Gastroesophageal sphincter (tissue), 4 donors: ENCODE results near the gene PPP4R4. TPM values are rescaled to one million over a fixed set of nuclear protein-coding genes. Genes with fewer than 3 reads are reported as not detected.

Experiments used
- ATAC-seq: fragments of 150-250 bp; one replicate; pipeline ENCODE4 v1.9.1; 2016; ENCODE audit warnings: mild to moderate bottlenecking, moderate library complexity
- H3K27ac ChIP-seq, 4 donors: fragments of 200-600 bp; sonication (generic) in 3 of 4; 1 replicate in 3 of 4; 2 replicates in 1 of 4; pipeline ENCODE4 v1.5.1; 2016 to 2019
- H3K27me3 ChIP-seq: fragments of 200-600 bp; sonication (generic); one replicate; pipeline ENCODE4 v1.5.1; 2019
- H3K36me3 ChIP-seq, 2 donors: fragments of 200-600 bp; sonication (generic); one replicate each; pipeline ENCODE4 v1.5.1; 2019; ENCODE audit warnings: control low read depth in 1 of 2
- H3K4me1 ChIP-seq, 3 donors: fragments of 200-600 bp; sonication (generic); 1 replicate in 2 of 3; 2 replicates in 1 of 3; pipeline ENCODE4 v1.5.1; 2016 to 2019; ENCODE audit warnings: control low read depth in 2 of 3
- H3K4me3 ChIP-seq, 2 donors: fragments of 200-600 bp; sonication (generic); one replicate each; pipeline ENCODE4 v1.5.1; 2019; ENCODE audit warnings: mild to moderate bottlenecking in 1 of 2, moderate library complexity in 1 of 2
- H3K9me3 ChIP-seq, 3 donors: fragments of 200-600 bp; sonication (generic); one replicate each; pipeline ENCODE4 v1.5.1; 2017 to 2019; ENCODE audit warnings: control low read depth in 2 of 3
- EP300 ChIP-seq: sonication (generic); formaldehyde crosslinking; IDR thresholded peaks from one replicate; pipeline ENCODE4 v1.6.1; 2017; ENCODE audit warnings: antibody characterized with exemption, mild to moderate bottlenecking
- POLR2A ChIP-seq, 2 donors: fragments of 450-650 bp; IDR thresholded peaks; one replicate each; pipeline ENCODE4 v1.6.1; 2017; ENCODE audit warnings: antibody characterized with exemption in 2 of 2, mild to moderate bottlenecking in 2 of 2, moderate library complexity in 1 of 2
- POLR2AphosphoS5 ChIP-seq: sonication (generic); formaldehyde crosslinking; IDR thresholded peaks from one replicate; pipeline ENCODE4 v1.6.1; 2017; ENCODE audit warnings: antibody characterized with exemption
- WGBS, 2 donors: methylation state at CpG; one replicate each; pipeline ENCODE4 v1.1.5; 2018; ENCODE audit warnings: low coverage in 1 of 2; 5-methylcytosine and 5-hydroxymethylcytosine counted together
- total RNA-seq, 4 donors: library from RNA; depleted of rRNA; stranded (reverse); fragments of >200 nt; gene quantifications; one replicate each; pipeline ENCODE4 v1.1.0, GENCODE V29; 2016
- TF ChIP-seq, protein P1 (sequence below), 4 experiments: fragments of 200-600 bp in 2 of 4; fragments of 450-650 bp in 2 of 4; sonication (generic) in 1 of 4; IDR thresholded peaks; one replicate each; pipeline ENCODE4 v1.5.1; 2017 to 2019; ENCODE audit warnings: antibody characterized with exemption in 4 of 4, mild to moderate bottlenecking in 2 of 4, moderate library complexity in 2 of 4

The PPP4R4 gene
- total RNA-seq, 4 donors from 2014 or later: 0.12 to 6.5 (median 1.4) TPM

DNA sequence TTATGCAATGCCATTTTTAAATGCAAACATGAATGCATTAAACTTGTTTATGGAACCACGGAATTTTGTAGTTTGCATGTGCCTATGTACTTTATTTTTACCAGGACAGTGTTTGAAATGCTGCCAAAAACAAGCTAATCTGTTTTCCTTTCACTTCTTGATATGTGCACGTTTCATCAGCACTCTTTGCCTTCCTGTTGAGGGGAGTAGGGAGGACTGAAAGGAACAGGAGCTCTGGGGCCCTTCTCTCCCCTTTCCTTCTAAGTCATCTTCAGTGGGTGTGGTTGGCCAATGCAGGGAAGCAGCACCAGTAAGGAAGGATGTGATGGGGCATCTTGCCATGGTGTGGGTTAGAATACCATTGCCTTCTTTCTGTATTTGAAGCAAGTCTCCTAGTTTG, 12.1 kb upstream of the PPP4R4 start:
- H3K4me1 ChIP-seq: peaks cover 0 to 12% (median 0%) of the 10 kb centered on the region in 3 donors
- H3K27me3 ChIP-seq: peaks cover 23% of the 10 kb centered on the region
- 0% methylated on average over 2 of the region's 2 CpGs for WGBS, 2 donors
- no peak overlapping the region for H3K27ac ChIP-seq
- ATAC-seq: no peak
- H3K9me3 ChIP-seq: no peaks in the 10 kb centered on the region
- H3K4me3 ChIP-seq: no peak overlapping the region
- TF ChIP-seq EP300: no peak
- no peak for TF ChIP-seq POLR2AphosphoS5
- H3K36me3 ChIP-seq: no peaks in the 10 kb centered on the region

DNA sequence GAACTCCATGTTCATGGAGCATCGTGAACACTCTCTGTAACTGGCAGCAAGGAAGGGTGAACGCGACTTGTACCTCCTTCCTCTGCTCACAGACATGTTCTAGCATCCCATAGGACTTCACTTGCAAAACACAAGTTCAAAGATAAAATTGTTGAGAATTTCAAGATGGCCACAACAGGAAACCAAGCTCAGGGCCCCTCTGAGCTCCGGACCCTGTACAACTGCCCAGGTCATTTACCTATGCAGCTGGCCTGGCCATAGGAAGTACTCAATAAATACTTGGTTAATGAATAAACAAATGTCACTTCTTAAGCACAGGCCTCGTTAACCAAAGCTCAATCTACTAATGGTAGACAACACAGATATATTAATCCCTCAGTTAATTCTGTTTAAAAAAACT, 11.7 kb upstream of the PPP4R4 start:
- ATAC-seq: no peak

DNA sequence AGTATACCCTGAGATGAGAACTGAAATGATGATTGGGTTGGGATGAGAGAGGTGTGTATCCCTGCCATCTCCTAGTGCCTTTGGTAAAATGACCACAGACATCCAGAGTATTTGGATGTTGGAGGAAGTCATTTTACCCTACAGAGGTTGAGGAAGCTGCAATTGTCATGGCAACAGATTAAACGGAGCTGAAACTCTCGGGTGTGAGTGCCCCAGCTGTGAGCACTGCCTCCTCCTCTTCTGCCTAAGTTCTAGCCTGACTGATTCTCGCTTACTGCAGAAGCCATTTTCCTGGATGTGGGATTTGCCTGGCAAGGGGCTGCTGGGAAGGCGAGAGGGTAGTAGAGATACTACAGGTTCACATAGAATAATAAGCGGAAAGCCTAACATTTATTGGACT, 10.3 kb upstream of the PPP4R4 start:
- TF ChIP-seq POLR2A (IDR thresholded peaks at IDR 0.05): no peak
- TF ChIP-seq, protein P1, sequence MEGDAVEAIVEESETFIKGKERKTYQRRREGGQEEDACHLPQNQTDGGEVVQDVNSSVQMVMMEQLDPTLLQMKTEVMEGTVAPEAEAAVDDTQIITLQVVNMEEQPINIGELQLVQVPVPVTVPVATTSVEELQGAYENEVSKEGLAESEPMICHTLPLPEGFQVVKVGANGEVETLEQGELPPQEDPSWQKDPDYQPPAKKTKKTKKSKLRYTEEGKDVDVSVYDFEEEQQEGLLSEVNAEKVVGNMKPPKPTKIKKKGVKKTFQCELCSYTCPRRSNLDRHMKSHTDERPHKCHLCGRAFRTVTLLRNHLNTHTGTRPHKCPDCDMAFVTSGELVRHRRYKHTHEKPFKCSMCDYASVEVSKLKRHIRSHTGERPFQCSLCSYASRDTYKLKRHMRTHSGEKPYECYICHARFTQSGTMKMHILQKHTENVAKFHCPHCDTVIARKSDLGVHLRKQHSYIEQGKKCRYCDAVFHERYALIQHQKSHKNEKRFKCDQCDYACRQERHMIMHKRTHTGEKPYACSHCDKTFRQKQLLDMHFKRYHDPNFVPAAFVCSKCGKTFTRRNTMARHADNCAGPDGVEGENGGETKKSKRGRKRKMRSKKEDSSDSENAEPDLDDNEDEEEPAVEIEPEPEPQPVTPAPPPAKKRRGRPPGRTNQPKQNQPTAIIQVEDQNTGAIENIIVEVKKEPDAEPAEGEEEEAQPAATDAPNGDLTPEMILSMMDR (IDR thresholded peaks at IDR 0.05): no peak
- no peak for TF ChIP-seq EP300
- TF ChIP-seq POLR2AphosphoS5: no peak
- no peak for ATAC-seq
- Histone ChIP-seq H3K4me3 (no peak overlapping the region), H3K27me3 (peaks cover 23% of the 10 kb centered on the region), H3K4me1 (peaks cover 0 to 12% (median 0%) of the 10 kb centered on the region in 3 donors), H3K36me3 (no peaks in the 10 kb centered on the region), H3K27ac (no peak overlapping the region), H3K9me3 (no peaks in the 10 kb centered on the region)
- WGBS, 2 donors: 80% methylated on average over 2 of the region's 5 CpGs; no CpG with 5 or more reads in 1 of the 2 donors

More for the DNA sequence above, 11.7 kb upstream of the PPP4R4 start:
- Histone ChIP-seq H3K36me3 (no peaks in the 10 kb centered on the region), H3K27ac (no peak overlapping the region), H3K4me1 (peaks cover 0 to 12% (median 0%) of the 10 kb centered on the region in 3 donors), H3K27me3 (peaks cover 23% of the 10 kb centered on the region), H3K4me3 (no peak overlapping the region), H3K9me3 (no peaks in the 10 kb centered on the region)
- TF ChIP-seq EP300 (no peak), POLR2A (IDR thresholded peaks at IDR 0.05) (no peak), POLR2AphosphoS5 (no peak)
- TF ChIP-seq, protein P1 (IDR thresholded peaks at IDR 0.05): no peak
- 77 to 82% methylated on average over 3 to 4 of the region's 5 CpGs for whole genome bisulfite sequencing, 2 donors

DNA sequence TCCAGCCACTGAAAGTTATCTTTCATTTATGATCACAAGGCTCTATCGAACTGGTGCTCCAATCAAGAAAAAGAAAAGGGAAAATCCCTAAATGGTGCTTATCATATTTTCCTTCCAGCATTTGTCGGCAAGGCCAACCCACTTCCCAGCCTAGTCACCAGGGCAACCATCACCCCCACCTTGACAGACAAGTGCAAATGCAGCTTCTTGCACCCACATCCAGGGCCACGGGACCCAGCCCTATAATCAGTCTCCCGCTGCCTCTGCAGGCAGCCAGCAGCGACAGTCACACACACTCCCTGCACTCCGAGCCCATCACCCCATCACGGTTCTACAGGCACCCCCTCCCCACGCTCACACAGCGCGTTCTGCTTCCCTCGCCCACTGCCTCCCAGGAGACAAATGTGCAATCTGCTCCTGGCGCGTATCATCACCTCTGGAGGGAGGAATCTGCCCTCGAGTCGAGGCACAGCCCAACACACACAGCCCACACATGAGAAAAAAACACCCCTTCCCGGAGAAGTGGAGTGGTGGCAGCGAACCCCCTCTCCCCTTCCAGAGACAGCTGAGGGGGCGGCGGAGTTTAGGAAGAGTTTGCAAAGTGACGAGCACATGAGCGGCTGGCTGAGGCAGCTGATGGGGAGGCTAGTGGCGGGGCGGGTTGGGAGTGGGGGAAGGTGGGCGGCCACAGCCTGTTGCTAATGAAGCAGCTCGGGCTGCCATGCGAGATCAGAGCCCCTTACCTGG, 9.3 kb upstream of the PPP4R4 start:
- H3K27me3 ChIP-seq: peaks cover 23% of the 10 kb centered on the region
- no peak for ATAC-seq
- H3K4me1 ChIP-seq: peaks cover 0 to 12% (median 0%) of the 10 kb centered on the region in 3 donors
- H3K4me3 ChIP-seq: no peak overlapping the region
- no peaks in the 10 kb centered on the region for H3K36me3 ChIP-seq
- H3K9me3 ChIP-seq: no peaks in the 10 kb centered on the region
- WGBS, 2 donors: 25 to 42% methylated on average over 7 to 11 of the region's 26 CpGs
- no peak for TF ChIP-seq EP300
- no peak for TF ChIP-seq POLR2A (IDR thresholded peaks at IDR 0.05)
- TF ChIP-seq POLR2AphosphoS5: no peak
- TF ChIP-seq, protein P1 (IDR thresholded peaks at IDR 0.05): no peak
- H3K27ac ChIP-seq: no peak overlapping the region

DNA sequence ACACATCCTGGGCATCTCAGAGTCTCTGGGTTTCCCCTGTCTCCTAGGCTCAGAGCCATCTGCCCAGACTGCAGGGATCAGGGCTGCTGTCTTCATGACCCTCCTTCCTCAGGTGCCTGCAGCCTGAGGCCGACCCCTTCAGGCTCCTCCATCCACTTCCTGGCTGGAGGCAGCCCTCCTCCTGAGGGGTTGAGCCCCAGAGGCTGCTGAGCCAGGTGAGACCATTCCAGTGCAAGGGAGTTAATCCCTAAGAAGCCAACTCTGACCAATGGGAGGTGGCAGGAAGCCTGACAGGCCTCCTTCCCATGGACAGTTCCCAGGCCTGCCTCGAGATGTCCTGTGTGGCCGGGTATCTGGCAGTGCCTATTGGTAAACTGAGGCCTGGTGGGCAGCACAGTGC, 8.4 kb upstream of the PPP4R4 start:
- Histone ChIP-seq H3K4me3 (no peak overlapping the region), H3K36me3 (no peaks in the 10 kb centered on the region), H3K27ac (no peak overlapping the region), H3K9me3 (no peaks in the 10 kb centered on the region), H3K4me1 (peaks cover 0 to 12% (median 0%) of the 10 kb centered on the region in 3 donors), H3K27me3 (peaks cover 25% of the 10 kb centered on the region)
- TF ChIP-seq POLR2AphosphoS5 (no peak), POLR2A (IDR thresholded peaks at IDR 0.05) (no peak), EP300 (no peak)
- TF ChIP-seq, protein P1 (IDR thresholded peaks at IDR 0.05): no peak
- 80 to 100% methylated on average over 1 of the region's 3 CpGs for WGBS, 2 donors
- ATAC-seq: no peak
